Hepatocyte (in vitro differentiated cells): Measurements from ENCODE around the gene RAP1GAP2. TPM values are rescaled to one million over a fixed set of nuclear protein-coding genes. Genes with fewer than 3 reads are reported as not detected.
A peak's percentile ranks its signal among the peaks of the same experiment; 100 is the strongest.

ENCODE experiments used
- DNase-seq: peaks from one replicate; pipeline ENCODE4 v3.0.0-alpha.2; 2016; ENCODE audit warnings: low spot score
- H2AFZ ChIP-seq: fragments of 200-600 bp; sonication (generic); 2 replicates; pipeline ENCODE4 v1.6.0; 2016; ENCODE audit warnings: antibody characterized with exemption, mild to moderate bottlenecking
- H3K27ac ChIP-seq: fragments of 200-600 bp; sonication (generic); 2 replicates; pipeline ENCODE4 v1.5.1; 2016; ENCODE audit warnings: mild to moderate bottlenecking
- H3K27me3 ChIP-seq: fragments of 200-600 bp; sonication (generic); 2 replicates; pipeline ENCODE4 v1.6.1; 2016
- H3K36me3 ChIP-seq: fragments of 200-600 bp; sonication (generic); replicated peaks from 2 replicates; pipeline ENCODE4 v1.5.1; 2016; ENCODE audit warnings: low read depth; ENCODE audit not compliant: insufficient read depth
- H3K4me1 ChIP-seq: fragments of 200-600 bp; sonication (generic); 2 replicates; pipeline ENCODE4 v1.5.1; 2016; ENCODE audit warnings: mild to moderate bottlenecking, moderate library complexity; ENCODE audit not compliant: insufficient read depth
- H3K4me2 ChIP-seq: fragments of 200-600 bp; sonication (generic); 2 replicates; pipeline ENCODE4 v1.6.0; 2016
- H3K4me3 ChIP-seq: fragments of 200-600 bp; sonication (generic); 2 replicates; pipeline ENCODE4 v1.5.1; 2016; ENCODE audit warnings: mild to moderate bottlenecking
- H3K79me2 ChIP-seq: fragments of 200-600 bp; sonication (generic); 2 replicates; pipeline ENCODE4 v1.6.0; 2017; ENCODE audit warnings: mild to moderate bottlenecking
- H3K9me2 ChIP-seq: fragments of 200-600 bp; sonication (generic); replicated peaks from 2 replicates; pipeline ENCODE4 v1.6.0; 2017; ENCODE audit warnings: mild to moderate bottlenecking; ENCODE audit not compliant: insufficient read depth
- H3K9me3 ChIP-seq: fragments of 200-600 bp; sonication (generic); 2 replicates; pipeline ENCODE4 v1.5.1; 2016; ENCODE audit warnings: low read depth, mild to moderate bottlenecking
- H4K20me1 ChIP-seq: fragments of 200-600 bp; sonication (generic); 2 replicates; pipeline ENCODE4 v1.6.0; 2016; ENCODE audit warnings: mild to moderate bottlenecking; ENCODE audit not compliant: insufficient read depth, poor library complexity, severe bottlenecking
- CTCF ChIP-seq: fragments of 200-600 bp; sonication (generic); IDR thresholded peaks from 2 replicates; pipeline ENCODE4 v1.5.1; 2016; ENCODE audit warnings: antibody characterized with exemption, mild to moderate bottlenecking; ENCODE audit not compliant: poor library complexity
- EZH2 ChIP-seq: fragments of 200-600 bp; sonication (generic); IDR thresholded peaks from 2 replicates; pipeline ENCODE4 v1.6.1; 2016; ENCODE audit warnings: antibody characterized with exemption, mild to moderate bottlenecking, borderline replicate concordance
- EZH2phosphoT487 ChIP-seq: fragments of 200-600 bp; sonication (generic); IDR thresholded peaks from one replicate; pipeline ENCODE4 v1.6.1; 2018; ENCODE audit warnings: antibody characterized with exemption, mild to moderate bottlenecking, low read depth, moderate library complexity; ENCODE audit not compliant: unreplicated experiment, severe bottlenecking
- WGBS: methylation state at CpG from one replicate; pipeline ENCODE4 v1.1.6; 2016; ENCODE audit warnings: low lambda C conversion rate; ENCODE audit errors: missing lambda C conversion rate; 5-methylcytosine and 5-hydroxymethylcytosine counted together
- polyA plus RNA-seq: library from polyadenylated mRNA; unstranded; fragments of >200 nt; fragmentation: Nextera tagmentation; extraction: Ambion mirVana; gene quantifications from 2 replicates; pipeline ENCODE4 v1.2.1, GENCODE V29; 2016
- total RNA-seq: library from RNA; depleted of rRNA; stranded (reverse); fragments of >200 nt; gene quantifications from 2 replicates; pipeline ENCODE4 v1.2.3, GENCODE V29; 2014

The RAP1GAP2 gene
- total and polyA plus RNA-seq, 2 experiments from 2014 or later, result 3.0 to 10.0 TPM

GRCh38 chr17:2825253-2825970, 29.2 kb downstream of the RAP1GAP2 start:
- 79% methylated on average over 15 of the region's 15 CpGs for WGBS
- H4K20me1 ChIP-seq, result no peaks in the 10 kb centered on the region
- H3K4me3 ChIP-seq, result no peak overlapping the region
- H3K36me3 ChIP-seq, result no peaks in the 10 kb centered on the region
- H3K27me3 ChIP-seq, result no peaks in the 10 kb centered on the region
- no peak overlapping the region for H3K27ac ChIP-seq
- no peaks in the 10 kb centered on the region for H3K9me3 ChIP-seq
- no peaks in the 10 kb centered on the region for H3K4me1 ChIP-seq
- no peak overlapping the region for H2AFZ ChIP-seq
- DNase-seq, result no peak
- no peaks in the 10 kb centered on the region for H3K9me2 ChIP-seq
- H3K79me2 ChIP-seq, result no peaks in the 10 kb centered on the region
- H3K4me2 ChIP-seq, result no peak overlapping the region
- TF ChIP-seq EZH2, result no peak
- no peak for TF ChIP-seq EZH2phosphoT487
- TF ChIP-seq CTCF, result no peak

- 11% methylated on average over 12 of the region's 14 CpGs for WGBS
- no peaks in the 10 kb centered on the region for H3K9me2 ChIP-seq
- no peak overlapping the region for H3K27ac ChIP-seq
- H3K4me2 ChIP-seq, result no peak overlapping the region
- no peaks in the 10 kb centered on the region for H3K4me1 ChIP-seq
- no peaks in the 10 kb centered on the region for H3K9me3 ChIP-seq
- H3K4me3 ChIP-seq, result no peak overlapping the region
- H3K27me3 ChIP-seq, result no peaks in the 10 kb centered on the region
- peak; percentile 85 for DNase-seq
- TF ChIP-seq EZH2phosphoT487, result no peak
- TF ChIP-seq EZH2, result no peak
- peak; percentile 83 for TF ChIP-seq CTCF
- no peak overlapping the region for H2AFZ ChIP-seq
- no peaks in the 10 kb centered on the region for H3K36me3 ChIP-seq
- no peaks in the 10 kb centered on the region for H3K79me2 ChIP-seq
- H4K20me1 ChIP-seq, result no peaks in the 10 kb centered on the region
Measured at GRCh38 chr17:2828397-2829038, 32.3 kb downstream of the RAP1GAP2 start.

- TF ChIP-seq CTCF, result no peak
- no peak for TF ChIP-seq EZH2phosphoT487
- no peak for TF ChIP-seq EZH2
- H4K20me1 ChIP-seq, result no peaks in the 10 kb centered on the region
- no peak for DNase-seq
- H3K4me3 ChIP-seq, result no peak overlapping the region
- no peak overlapping the region for H2AFZ ChIP-seq
- H3K4me1 ChIP-seq, result no peaks in the 10 kb centered on the region
- H3K4me2 ChIP-seq, result no peak overlapping the region
- H3K27me3 ChIP-seq, result no peaks in the 10 kb centered on the region
- H3K27ac ChIP-seq, result no peak overlapping the region
- 50% methylated on average over 2 of the region's 2 CpGs for WGBS
- no peaks in the 10 kb centered on the region for H3K79me2 ChIP-seq
- H3K36me3 ChIP-seq, result no peaks in the 10 kb centered on the region
- no peaks in the 10 kb centered on the region for H3K9me3 ChIP-seq
- H3K9me2 ChIP-seq, result no peaks in the 10 kb centered on the region
Measured at GRCh38 chr17:2830678-2831077, 34.4 kb downstream of the RAP1GAP2 start.
